HFFc6 (cell line): ENCODE measurements around the gene GCSAM. TPM values are rescaled to one million over a fixed set of nuclear protein-coding genes. Genes with fewer than 3 reads are reported as not detected.

Source experiments
- DNase-seq: peaks from one replicate; pipeline ENCODE4 v3.0.0-alpha.2; 2018
- H3K27ac Mint-ChIP-seq: 2 replicates; pipeline ENCODE4 v1.8.0; 2020; ENCODE audit warnings: mild to moderate bottlenecking, mixed read lengths
- H3K27me3 Mint-ChIP-seq: 2 replicates; pipeline ENCODE4 v1.8.0; 2021; ENCODE audit warnings: mild to moderate bottlenecking, moderate library complexity, mixed read lengths; ENCODE audit not compliant: insufficient read depth
- H3K36me3 Mint-ChIP-seq: 2 replicates; pipeline ENCODE4 v1.8.0; 2021; ENCODE audit warnings: low read depth, mixed read lengths
- H3K4me1 Mint-ChIP-seq: 2 replicates; pipeline ENCODE4 v1.8.0; 2020; ENCODE audit warnings: low read depth, mixed read lengths
- H3K4me3 Mint-ChIP-seq: 2 replicates; pipeline ENCODE4 v1.8.0; 2020; ENCODE audit warnings: mild to moderate bottlenecking, moderate library complexity, mixed read lengths
- H3K9me3 Mint-ChIP-seq: 2 replicates; pipeline ENCODE4 v1.8.0; 2020; ENCODE audit warnings: mild to moderate bottlenecking, mixed read lengths
- CTCF ChIP-seq: fragments of 200-600 bp; sonication (generic); IDR thresholded peaks from 2 replicates; pipeline ENCODE4 v1.5.0; 2021; ENCODE audit warnings: antibody characterized with exemption, mild to moderate bottlenecking
- total RNA-seq, 6 experiments: library from RNA; stranded (reverse); fragmentation: NEBNext Ultra II Directional; extraction: Animal tissue kit (Norgen Biotek cat#: 25700); gene quantifications; 2 replicates in 1 of 6; 3 replicates in 5 of 6; pipeline ENCODE4 v1.2.3, GENCODE V29; 2021

Gene GCSAM
- total RNA-seq, 6 experiments from 2014 or later, result not detected

- Mint-ChIP-seq H3K27ac (no peak overlapping the region), H3K27me3 (no peaks in the 10 kb centered on the region; the same call in 1 of the 2 replicates)
Observed at GRCh38 chr3:112134335-112135124, 1.5 kb upstream of the GCSAM start.

GRCh38 chr3:112133626-112134334, 732 bp upstream of the GCSAM start:
- no peaks in the 10 kb centered on the region for H3K9me3 Mint-ChIP-seq

More at GRCh38 chr3:112134335-112135124, 1.5 kb upstream of the GCSAM start:
- DNase-seq, result no peak
- H3K4me3 Mint-ChIP-seq, result no peak overlapping the region
- TF ChIP-seq CTCF, result no peak
- no peaks in the 10 kb centered on the region for H3K36me3 Mint-ChIP-seq
- peaks cover 10% of the 10 kb centered on the region for H3K4me1 Mint-ChIP-seq
- no peaks in the 10 kb centered on the region for H3K9me3 Mint-ChIP-seq

GRCh38 chr3:112132554-112132953, 494 bp downstream of the GCSAM start:
- H3K27ac Mint-ChIP-seq, result no peak overlapping the region
- H3K36me3 Mint-ChIP-seq, result no peaks in the 10 kb centered on the region
- no peak for TF ChIP-seq CTCF
- H3K4me1 Mint-ChIP-seq, result peaks cover 22% of the 10 kb centered on the region
- H3K9me3 Mint-ChIP-seq, result no peaks in the 10 kb centered on the region
- DNase-seq, result no peak
- H3K27me3 Mint-ChIP-seq, result no peaks in the 10 kb centered on the region; the same call in 1 of the 2 replicates
- H3K4me3 Mint-ChIP-seq, result no peak overlapping the region

More at GRCh38 chr3:112133626-112134334, 732 bp upstream of the GCSAM start:
- H3K4me3 Mint-ChIP-seq, result no peak overlapping the region
- H3K4me1 Mint-ChIP-seq, result peaks cover 17% of the 10 kb centered on the region
- no peaks in the 10 kb centered on the region for H3K36me3 Mint-ChIP-seq
- TF ChIP-seq CTCF, result no peak
- no peak for DNase-seq
- no peaks in the 10 kb centered on the region; the same call in 1 of the 2 replicates for H3K27me3 Mint-ChIP-seq
- no peak overlapping the region for H3K27ac Mint-ChIP-seq

- Mint-ChIP-seq H3K27me3 (no peaks in the 10 kb centered on the region; the same call in 1 of the 2 replicates), H3K36me3 (no peaks in the 10 kb centered on the region), H3K27ac (no peak overlapping the region), H3K4me1 (peaks cover 24% of the 10 kb centered on the region), H3K4me3 (no peak overlapping the region), H3K9me3 (no peaks in the 10 kb centered on the region)
- no peak for DNase-seq
- TF ChIP-seq CTCF, result no peak
Observed at GRCh38 chr3:112132088-112132487, 960 bp downstream of the GCSAM start.

- Mint-ChIP-seq H3K36me3 (no peaks in the 10 kb centered on the region), H3K4me1 (peaks cover 34% of the 10 kb centered on the region), H3K27ac (no peak overlapping the region), H3K9me3 (no peaks in the 10 kb centered on the region), H3K4me3 (no peak overlapping the region), H3K27me3 (no peaks in the 10 kb centered on the region; the same call in 1 of the 2 replicates)
- DNase-seq, result no peak
- no peak for TF ChIP-seq CTCF
Observed at GRCh38 chr3:112131111-112131510, 1.9 kb downstream of the GCSAM start.
